ENCODE data around the gene HSP90AB1. TPM values are rescaled to one million over a fixed set of nuclear protein-coding genes. Genes with fewer than 3 reads are reported as not detected.

HSP90AB1 gene
- polyA plus RNA-seq, 1 donor from 2014 or later, result 522 TPM

DNA sequence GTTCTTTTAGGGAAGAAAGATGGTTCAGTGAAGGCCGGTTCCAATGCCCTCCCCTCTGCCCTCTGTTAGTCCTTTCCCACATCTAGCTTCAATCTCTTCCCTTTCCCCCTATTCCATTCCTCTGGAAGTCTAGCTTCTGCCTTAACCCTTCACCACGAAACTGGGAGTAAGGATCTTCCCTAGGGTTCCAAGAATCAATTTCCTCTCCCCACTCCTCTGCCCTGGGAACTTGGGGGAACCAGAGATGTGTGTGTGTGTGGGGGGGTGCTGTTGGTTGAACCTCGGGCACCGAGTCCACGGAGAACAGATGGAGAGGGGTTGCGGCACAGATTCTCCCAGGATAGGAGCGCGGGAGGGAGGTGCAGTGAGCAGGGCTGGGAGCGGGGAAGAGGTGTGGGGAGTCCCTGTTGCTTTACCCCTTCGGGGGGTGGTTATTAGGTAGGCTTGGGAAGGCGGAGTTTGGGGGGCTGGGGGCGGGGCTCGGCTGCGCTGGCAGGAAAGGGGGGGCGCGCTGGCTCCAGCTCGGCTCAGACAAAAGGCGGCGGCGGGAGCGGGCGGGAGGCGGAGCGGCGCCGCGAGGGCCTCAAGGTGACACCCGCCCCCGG lies 23.1 kb downstream of the HSP90AB1 start, which contains the start of gene TMEM151B:
TSS of gene TMEM151B (plus strand) at position 530 of the 605 bp plus-strand sequence. CDS start 293 bp downstream, outside the sequence.
- Histone ChIP-seq H3K4me2 (ENCODE audit: low read length) (peak within 1 kb of the TSS; percentile 98), H3K9ac (ENCODE audit: low read length) (peak within 1 kb of the TSS; percentile 85), H3K27me3 (ENCODE audit: insufficient read depth, low read depth, low read length) (no peaks in the 10 kb centered on the region), H3F3A (ENCODE audit: insufficient read depth, low read length, poor library complexity, severe bottlenecking) (no peaks in the 10 kb centered on the region), H3K9me3 (ENCODE audit: low read length) (no peaks in the 10 kb centered on the region), H3K4me3 (ENCODE audit: low read length) (peak within 1 kb of the TSS; percentile 74), H3K79me2 (replicated peaks; ENCODE audit: insufficient read depth, low read length) (peaks cover 17% of the 10 kb centered on the region), H3K27ac (ENCODE audit: low read length) (peak within 1 kb of the TSS; percentile 88), H3K9me2 (ENCODE audit: insufficient read depth, low read length) (no peaks in the 10 kb centered on the region), H4K20me1 (ENCODE audit: insufficient read depth) (no peaks in the 10 kb centered on the region), H3K36me3 (ENCODE audit: insufficient read depth, low read length) (peaks cover 6% of the 10 kb centered on the region), H2AFZ (ENCODE audit: low read depth, low read length) (peak within 1 kb of the TSS; percentile 66)
- TF ChIP-seq, protein P1, sequence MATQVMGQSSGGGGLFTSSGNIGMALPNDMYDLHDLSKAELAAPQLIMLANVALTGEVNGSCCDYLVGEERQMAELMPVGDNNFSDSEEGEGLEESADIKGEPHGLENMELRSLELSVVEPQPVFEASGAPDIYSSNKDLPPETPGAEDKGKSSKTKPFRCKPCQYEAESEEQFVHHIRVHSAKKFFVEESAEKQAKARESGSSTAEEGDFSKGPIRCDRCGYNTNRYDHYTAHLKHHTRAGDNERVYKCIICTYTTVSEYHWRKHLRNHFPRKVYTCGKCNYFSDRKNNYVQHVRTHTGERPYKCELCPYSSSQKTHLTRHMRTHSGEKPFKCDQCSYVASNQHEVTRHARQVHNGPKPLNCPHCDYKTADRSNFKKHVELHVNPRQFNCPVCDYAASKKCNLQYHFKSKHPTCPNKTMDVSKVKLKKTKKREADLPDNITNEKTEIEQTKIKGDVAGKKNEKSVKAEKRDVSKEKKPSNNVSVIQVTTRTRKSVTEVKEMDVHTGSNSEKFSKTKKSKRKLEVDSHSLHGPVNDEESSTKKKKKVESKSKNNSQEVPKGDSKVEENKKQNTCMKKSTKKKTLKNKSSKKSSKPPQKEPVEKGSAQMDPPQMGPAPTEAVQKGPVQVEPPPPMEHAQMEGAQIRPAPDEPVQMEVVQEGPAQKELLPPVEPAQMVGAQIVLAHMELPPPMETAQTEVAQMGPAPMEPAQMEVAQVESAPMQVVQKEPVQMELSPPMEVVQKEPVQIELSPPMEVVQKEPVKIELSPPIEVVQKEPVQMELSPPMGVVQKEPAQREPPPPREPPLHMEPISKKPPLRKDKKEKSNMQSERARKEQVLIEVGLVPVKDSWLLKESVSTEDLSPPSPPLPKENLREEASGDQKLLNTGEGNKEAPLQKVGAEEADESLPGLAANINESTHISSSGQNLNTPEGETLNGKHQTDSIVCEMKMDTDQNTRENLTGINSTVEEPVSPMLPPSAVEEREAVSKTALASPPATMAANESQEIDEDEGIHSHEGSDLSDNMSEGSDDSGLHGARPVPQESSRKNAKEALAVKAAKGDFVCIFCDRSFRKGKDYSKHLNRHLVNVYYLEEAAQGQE (IDR thresholded peaks at IDR 0.05; ENCODE audit: borderline replicate concordance), result no peak
- TF ChIP-seq TAF1 (IDR thresholded peaks at IDR 0.05; ENCODE audit: low read depth) (no peak), RAD21 (conservative IDR thresholded peaks at IDR 0.05) (no peak), EZH2 (IDR thresholded peaks at IDR 0.05; ENCODE audit: borderline replicate concordance, insufficient read depth, low read length, poor library complexity, severe bottlenecking) (no peak), POLR2AphosphoS5 (IDR thresholded peaks at IDR 0.05) (peak; percentile 49), MXI1 (conservative IDR thresholded peaks at IDR 0.05; ENCODE audit: poor library complexity, severe bottlenecking) (no peak), EP300 (conservative IDR thresholded peaks at IDR 0.05; ENCODE audit: poor library complexity, severe bottlenecking) (peak; percentile 9), SMC3 (conservative IDR thresholded peaks at IDR 0.05; ENCODE audit: poor library complexity) (peak; percentile 20)
- TF ChIP-seq, protein P2, sequence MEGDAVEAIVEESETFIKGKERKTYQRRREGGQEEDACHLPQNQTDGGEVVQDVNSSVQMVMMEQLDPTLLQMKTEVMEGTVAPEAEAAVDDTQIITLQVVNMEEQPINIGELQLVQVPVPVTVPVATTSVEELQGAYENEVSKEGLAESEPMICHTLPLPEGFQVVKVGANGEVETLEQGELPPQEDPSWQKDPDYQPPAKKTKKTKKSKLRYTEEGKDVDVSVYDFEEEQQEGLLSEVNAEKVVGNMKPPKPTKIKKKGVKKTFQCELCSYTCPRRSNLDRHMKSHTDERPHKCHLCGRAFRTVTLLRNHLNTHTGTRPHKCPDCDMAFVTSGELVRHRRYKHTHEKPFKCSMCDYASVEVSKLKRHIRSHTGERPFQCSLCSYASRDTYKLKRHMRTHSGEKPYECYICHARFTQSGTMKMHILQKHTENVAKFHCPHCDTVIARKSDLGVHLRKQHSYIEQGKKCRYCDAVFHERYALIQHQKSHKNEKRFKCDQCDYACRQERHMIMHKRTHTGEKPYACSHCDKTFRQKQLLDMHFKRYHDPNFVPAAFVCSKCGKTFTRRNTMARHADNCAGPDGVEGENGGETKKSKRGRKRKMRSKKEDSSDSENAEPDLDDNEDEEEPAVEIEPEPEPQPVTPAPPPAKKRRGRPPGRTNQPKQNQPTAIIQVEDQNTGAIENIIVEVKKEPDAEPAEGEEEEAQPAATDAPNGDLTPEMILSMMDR (IDR thresholded peaks at IDR 0.05; ENCODE audit: poor library complexity, severe bottlenecking), result no peak

DNA sequence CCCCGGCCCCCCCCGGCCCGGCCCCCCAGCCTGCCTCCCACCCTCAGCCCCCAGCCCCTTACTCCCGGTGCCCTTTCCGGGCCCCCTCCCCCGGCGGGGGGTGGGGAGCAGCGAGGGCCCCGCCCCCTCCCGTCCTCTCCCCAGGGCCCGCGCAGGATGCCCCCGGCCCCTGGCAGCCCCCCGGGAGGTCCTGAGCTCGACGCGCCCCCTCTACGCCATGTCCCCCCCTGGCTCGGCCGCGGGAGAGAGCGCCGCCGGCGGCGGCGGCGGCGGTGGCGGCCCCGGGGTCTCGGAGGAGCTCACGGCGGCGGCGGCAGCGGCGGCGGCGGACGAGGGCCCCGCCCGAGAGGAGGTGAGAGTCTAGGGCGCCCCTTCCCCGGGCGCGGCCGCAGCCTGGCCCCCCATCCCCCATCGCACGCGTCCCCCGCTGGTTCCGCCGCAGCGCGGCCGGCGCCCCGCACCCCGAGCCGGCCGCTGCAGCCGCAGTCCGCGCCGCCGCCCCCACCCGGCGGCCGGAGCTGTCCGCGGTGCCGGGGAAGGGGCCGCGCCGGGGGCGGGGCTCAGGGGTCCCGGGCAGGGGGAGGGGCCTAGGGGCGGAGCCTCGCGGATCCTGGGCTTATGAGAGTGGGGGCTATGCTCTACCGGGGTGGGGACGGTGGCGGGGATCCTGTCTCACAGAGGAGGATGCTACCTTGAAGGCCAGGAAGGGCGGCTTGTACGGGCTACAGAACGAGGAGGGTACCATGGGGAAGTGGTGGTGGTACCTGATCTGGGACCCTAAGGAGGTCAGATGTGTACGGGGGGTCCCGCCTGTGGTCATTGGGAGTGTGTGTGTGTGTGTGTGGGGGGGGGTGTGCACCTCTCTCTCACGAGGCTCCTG lies 23.9 kb downstream of the HSP90AB1 start:
- TF ChIP-seq POLR2AphosphoS5 (IDR thresholded peaks at IDR 0.05) (peak; percentile 49), EP300 (conservative IDR thresholded peaks at IDR 0.05; ENCODE audit: poor library complexity, severe bottlenecking) (no peak), TAF1 (IDR thresholded peaks at IDR 0.05; ENCODE audit: low read depth) (peak; percentile 57), SMC3 (conservative IDR thresholded peaks at IDR 0.05; ENCODE audit: poor library complexity) (no peak), MXI1 (conservative IDR thresholded peaks at IDR 0.05; ENCODE audit: poor library complexity, severe bottlenecking) (no peak)
- TF ChIP-seq, protein P1 (IDR thresholded peaks at IDR 0.05; ENCODE audit: borderline replicate concordance), result no peak
- H3K9me3 ChIP-seq (ENCODE audit: low read length), result no peaks in the 10 kb centered on the region
- H3F3A ChIP-seq (ENCODE audit: insufficient read depth, low read length, poor library complexity, severe bottlenecking), result no peaks in the 10 kb centered on the region
- peaks cover 17% of the 10 kb centered on the region for H3K79me2 ChIP-seq (replicated peaks; ENCODE audit: insufficient read depth, low read length)
- peak overlapping the region; percentile 64 for H3K27ac ChIP-seq (ENCODE audit: low read length)
- H2AFZ ChIP-seq (ENCODE audit: low read depth, low read length), result no peak overlapping the region
- no peaks in the 10 kb centered on the region for H3K9me2 ChIP-seq (ENCODE audit: insufficient read depth, low read length)
- peaks cover 6% of the 10 kb centered on the region for H3K36me3 ChIP-seq (ENCODE audit: insufficient read depth, low read length)
- H3K9ac ChIP-seq (ENCODE audit: low read length), result peak overlapping the region; percentile 85
- no peaks in the 10 kb centered on the region for H4K20me1 ChIP-seq (ENCODE audit: insufficient read depth)
- H3K4me3 ChIP-seq (ENCODE audit: low read length), result peak overlapping the region; percentile 74
- H3K4me2 ChIP-seq (ENCODE audit: low read length), result no peak overlapping the region
- no peaks in the 10 kb centered on the region for H3K27me3 ChIP-seq (ENCODE audit: insufficient read depth, low read depth, low read length)

All from neural cell (in vitro differentiated cells).